ENCODE measurements around the gene FAXC. TPM values are rescaled to one million over a fixed set of nuclear protein-coding genes. Genes with fewer than 3 reads are reported as not detected.

FAXC gene
- polyA plus RNA-seq, 1 of the 3 experiments (the other 2 are of a cell fraction) = 9.0 TPM

DNA sequence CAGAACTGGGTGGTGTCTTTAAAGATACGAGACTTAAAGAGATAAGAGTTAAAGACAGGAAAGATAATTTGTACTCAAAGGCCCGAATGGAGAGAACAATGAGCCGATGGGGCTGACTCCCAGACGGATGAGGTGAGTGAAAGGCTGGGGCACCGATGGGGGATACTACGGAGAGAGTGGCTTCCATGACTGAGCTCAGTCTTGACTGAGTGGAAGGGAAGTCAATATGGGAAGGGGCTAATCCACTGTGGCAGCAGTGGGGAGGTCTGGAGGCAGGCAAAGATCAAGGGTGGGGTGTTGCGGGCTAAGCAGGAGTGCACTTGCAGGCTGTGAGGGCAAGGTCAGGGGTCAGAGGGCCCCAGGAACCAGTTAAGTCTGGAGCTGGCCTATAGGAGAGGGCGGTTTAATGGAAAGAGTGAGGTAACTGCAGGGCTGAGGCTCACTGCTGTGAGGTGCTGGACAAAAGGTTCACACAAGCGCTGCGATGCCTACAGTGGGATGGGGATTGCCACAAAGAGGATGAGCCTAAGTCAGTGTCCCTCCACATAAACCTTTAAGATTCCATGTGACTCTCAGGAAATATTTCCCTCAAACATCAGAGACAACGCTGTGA lies 42.1 kb downstream of the FAXC start:
- no peaks in the 10 kb centered on the region for H3K27me3 ChIP-seq (ENCODE audit: insufficient read depth)
- H3K9ac ChIP-seq = no peak overlapping the region
- H3K9me2 ChIP-seq = no peaks in the 10 kb centered on the region
- no peaks in the 10 kb centered on the region for H4K20me1 ChIP-seq (ENCODE audit: insufficient read depth)
- H3K27ac ChIP-seq (ENCODE audit: low read depth in 2 of 2, low read length in 1 of 2) = no peak overlapping the region; a peak in 1 of 4 replicates
- H3K4me2 ChIP-seq = no peak overlapping the region
- no peaks in the 10 kb centered on the region for H3K9me3 ChIP-seq
- CTCF ChIA-PET = interaction anchor here (1.1 to 1.2 kb wide), 2 partner anchors 17 to 23 kb away, joined by 4 to 5 read pairs; no protein-coding TSS in a partner anchor
- H2AFZ ChIP-seq (ENCODE audit: low read depth) = no peak overlapping the region
- no peak for TF ChIP-seq TEAD4 (IDR thresholded peaks at IDR 0.05; ENCODE audit: borderline replicate concordance, insufficient read depth)
- DNase-seq = no peak
- peaks cover 0 to 12% of the 10 kb centered on the region in 2 experiments for H3K36me3 ChIP-seq (replicated peaks in 1 of 2; ENCODE audit: control insufficient read depth in 1 of 2, insufficient read depth in 2 of 2, low read length in 1 of 2)
- H3K4me3 ChIP-seq (ENCODE audit: low read depth in 2 of 2, low read length in 1 of 2) = no peak overlapping the region
- no peaks in the 10 kb centered on the region; a peak in 1 of 4 replicates for H3K4me1 ChIP-seq (ENCODE audit: control insufficient read depth in 1 of 2, insufficient read depth in 2 of 2, low read depth in 1 of 2, low read length in 1 of 2)
- H3F3A ChIP-seq (replicated peaks; ENCODE audit: insufficient read depth) = no peaks in the 10 kb centered on the region
- POLR2A ChIA-PET = no interaction called here
- H3K79me2 ChIP-seq (ENCODE audit: insufficient read depth) = no peaks in the 10 kb centered on the region
- 93% methylated on average over 11 of the region's 11 CpGs for WGBS (ENCODE audit: low lambda C conversion rate)

DNA sequence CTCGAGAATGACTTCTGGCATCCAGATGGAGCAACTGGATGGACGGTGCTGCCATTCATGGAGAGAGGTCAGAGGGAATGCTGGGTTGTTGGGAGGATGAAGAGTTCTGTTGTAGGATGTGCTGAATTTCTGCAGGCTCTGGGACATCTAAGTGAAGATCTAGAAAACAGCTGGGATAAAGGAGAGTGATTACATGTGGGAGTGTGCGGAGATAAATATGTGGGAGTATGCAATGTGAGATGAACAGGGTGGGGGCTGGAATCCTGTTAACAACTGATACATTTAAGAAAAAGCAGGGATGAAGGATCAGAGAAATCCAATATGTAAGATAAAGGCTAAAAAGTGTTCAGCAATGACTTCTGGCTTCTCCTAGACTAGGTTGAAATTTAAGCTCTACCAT lies 43.1 kb downstream of the FAXC start:
- H3K9me2 ChIP-seq = no peaks in the 10 kb centered on the region
- H3K4me1 ChIP-seq (ENCODE audit: control insufficient read depth in 1 of 2, insufficient read depth in 2 of 2, low read depth in 1 of 2, low read length in 1 of 2) = no peaks in the 10 kb centered on the region; a peak in 1 of 4 replicates
- no peak overlapping the region for H3K4me2 ChIP-seq
- H2AFZ ChIP-seq (ENCODE audit: low read depth) = no peak overlapping the region
- no peaks in the 10 kb centered on the region for H3K9me3 ChIP-seq
- no peak overlapping the region for H3K9ac ChIP-seq
- ChIA-PET POLR2A (no interaction called here), CTCF (interaction anchor here (1.1 to 1.2 kb wide), 2 partner anchors 18 to 24 kb away, joined by 4 to 5 read pairs; no protein-coding TSS in a partner anchor)
- no peak overlapping the region for H3K27ac ChIP-seq (ENCODE audit: low read depth in 2 of 2, low read length in 1 of 2)
- H3K4me3 ChIP-seq (ENCODE audit: low read depth in 2 of 2, low read length in 1 of 2) = no peak overlapping the region
- no peaks in the 10 kb centered on the region for H3K79me2 ChIP-seq (ENCODE audit: insufficient read depth)
- H3F3A ChIP-seq (replicated peaks; ENCODE audit: insufficient read depth) = no peaks in the 10 kb centered on the region
- no peaks in the 10 kb centered on the region for H4K20me1 ChIP-seq (ENCODE audit: insufficient read depth)
- TF ChIP-seq SMC3 (IDR thresholded peaks at IDR 0.05; ENCODE audit: low read depth, low read length) (no peak), GABPA (IDR thresholded peaks at IDR 0.05; ENCODE audit: low read depth) (no peak), GATA2 (CRISPR knock-in tag; IDR thresholded peaks at IDR 0.05) (no peak), RAD21 (IDR thresholded peaks at IDR 0.05; ENCODE audit: low read length) (no peak), TEAD4 (IDR thresholded peaks at IDR 0.05; ENCODE audit: borderline replicate concordance, insufficient read depth) (no peak), SIN3A (IDR thresholded peaks at IDR 0.05; ENCODE audit: borderline replicate concordance, low read depth, low read length) (no peak), JUND (IDR thresholded peaks at IDR 0.05) (no peak)
- TF ChIP-seq, protein P1, sequence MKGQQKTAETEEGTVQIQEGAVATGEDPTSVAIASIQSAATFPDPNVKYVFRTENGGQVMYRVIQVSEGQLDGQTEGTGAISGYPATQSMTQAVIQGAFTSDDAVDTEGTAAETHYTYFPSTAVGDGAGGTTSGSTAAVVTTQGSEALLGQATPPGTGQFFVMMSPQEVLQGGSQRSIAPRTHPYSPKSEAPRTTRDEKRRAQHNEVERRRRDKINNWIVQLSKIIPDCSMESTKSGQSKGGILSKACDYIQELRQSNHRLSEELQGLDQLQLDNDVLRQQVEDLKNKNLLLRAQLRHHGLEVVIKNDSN (IDR thresholded peaks at IDR 0.05; ENCODE audit: borderline replicate concordance, low read depth) = no peak
- TF ChIP-seq, protein P2, sequence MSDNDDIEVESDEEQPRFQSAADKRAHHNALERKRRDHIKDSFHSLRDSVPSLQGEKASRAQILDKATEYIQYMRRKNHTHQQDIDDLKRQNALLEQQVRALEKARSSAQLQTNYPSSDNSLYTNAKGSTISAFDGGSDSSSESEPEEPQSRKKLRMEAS (IDR thresholded peaks at IDR 0.05; ENCODE audit: low read depth) = no peak
- WGBS (ENCODE audit: low lambda C conversion rate) = 84% methylated on average over 3 of the region's 3 CpGs
- peaks cover 0 to 17% of the 10 kb centered on the region in 2 experiments for H3K36me3 ChIP-seq (replicated peaks in 1 of 2; ENCODE audit: control insufficient read depth in 1 of 2, insufficient read depth in 2 of 2, low read length in 1 of 2)
- no peak for DNase-seq
- H3K27me3 ChIP-seq (ENCODE audit: insufficient read depth) = no peaks in the 10 kb centered on the region

DNA sequence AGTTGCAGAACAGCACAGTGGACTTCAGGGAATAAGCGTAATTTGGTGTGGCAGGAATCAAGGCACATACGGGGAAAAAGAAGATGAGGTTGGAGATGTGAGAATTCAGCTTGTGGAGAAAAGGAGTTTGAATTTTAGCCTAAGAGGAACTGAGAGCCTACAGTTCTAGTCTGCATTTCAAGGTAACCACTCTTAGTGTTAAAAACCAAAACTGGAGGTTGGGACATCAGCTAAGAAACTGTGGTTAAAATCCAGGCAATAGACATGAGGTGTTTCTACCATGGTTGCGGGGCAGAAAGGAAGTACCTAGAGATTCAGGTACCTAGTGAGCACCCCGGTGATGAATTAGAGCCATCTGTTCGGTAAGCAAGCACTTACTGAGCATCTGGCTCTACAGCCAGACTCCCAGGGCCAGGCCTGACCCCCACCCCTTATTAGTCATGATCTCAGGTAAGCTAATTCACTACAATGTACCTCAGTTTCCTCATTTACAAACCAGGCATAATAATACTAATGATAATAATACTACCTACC lies 44.4 kb downstream of the FAXC start:
- DNase-seq = no peak
- no peak overlapping the region for H2AFZ ChIP-seq (ENCODE audit: low read depth)
- no peaks in the 10 kb centered on the region for H4K20me1 ChIP-seq (ENCODE audit: insufficient read depth)
- H3K4me2 ChIP-seq = no peak overlapping the region
- ChIA-PET POLR2A (no interaction called here), CTCF (interaction anchor here (2.3 kb wide), 1 partner anchor 25 kb away, joined by 10 read pairs; no protein-coding TSS in a partner anchor)
- H3K27me3 ChIP-seq (ENCODE audit: insufficient read depth) = no peaks in the 10 kb centered on the region
- no peak overlapping the region for H3K27ac ChIP-seq (ENCODE audit: low read depth in 2 of 2, low read length in 1 of 2)
- TF ChIP-seq TEAD4 (IDR thresholded peaks at IDR 0.05; ENCODE audit: borderline replicate concordance, insufficient read depth) (no peak), EP300 (IDR thresholded peaks at IDR 0.05; ENCODE audit: borderline replicate concordance in 1 of 2, low read depth in 1 of 2, low read length in 1 of 2) (no peak), FOXM1 (IDR thresholded peaks at IDR 0.05; ENCODE audit: low read depth) (no peak), RAD21 (IDR thresholded peaks at IDR 0.05; ENCODE audit: low read length) (no peak)
- H3F3A ChIP-seq (replicated peaks; ENCODE audit: insufficient read depth) = no peaks in the 10 kb centered on the region
- H3K4me3 ChIP-seq (ENCODE audit: low read depth in 2 of 2, low read length in 1 of 2) = no peak overlapping the region
- 97% methylated on average over 5 of the region's 5 CpGs for WGBS (ENCODE audit: low lambda C conversion rate)
- H3K4me1 ChIP-seq (ENCODE audit: control insufficient read depth in 1 of 2, insufficient read depth in 2 of 2, low read depth in 1 of 2, low read length in 1 of 2) = no peaks in the 10 kb centered on the region; a peak in 1 of 4 replicates
- H3K79me2 ChIP-seq (ENCODE audit: insufficient read depth) = no peaks in the 10 kb centered on the region
- H3K9me3 ChIP-seq = no peaks in the 10 kb centered on the region
- H3K9me2 ChIP-seq = no peaks in the 10 kb centered on the region
- peaks cover 0 to 22% of the 10 kb centered on the region in 2 experiments for H3K36me3 ChIP-seq (replicated peaks in 1 of 2; ENCODE audit: control insufficient read depth in 1 of 2, insufficient read depth in 2 of 2, low read length in 1 of 2)
- H3K9ac ChIP-seq = no peak overlapping the region

Data from SK-N-SH (cell line).